ENCODE measurements around the gene SERPINB8. TPM values are rescaled to one million over a fixed set of nuclear protein-coding genes. Genes with fewer than 3 reads are reported as not detected.

Gene SERPINB8
- total and polyA plus RNA-seq, 9 of the 15 experiments (the other 6 are each of a cell fraction or from before 2014, with no cell fraction given) = 0.05 to 0.19 (median 0.09) TPM

- TF ChIP-seq, protein P1, sequence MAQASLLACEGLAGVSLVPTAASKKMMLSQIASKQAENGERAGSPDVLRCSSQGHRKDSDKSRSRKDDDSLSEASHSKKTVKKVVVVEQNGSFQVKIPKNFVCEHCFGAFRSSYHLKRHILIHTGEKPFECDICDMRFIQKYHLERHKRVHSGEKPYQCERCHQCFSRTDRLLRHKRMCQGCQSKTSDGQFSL (CRISPR knock-in tag; IDR thresholded peaks at IDR 0.05) = no peak
- TF ChIP-seq, protein P1 (tag; IDR thresholded peaks at IDR 0.05) = no peak
- TF ChIP-seq, protein P2, sequence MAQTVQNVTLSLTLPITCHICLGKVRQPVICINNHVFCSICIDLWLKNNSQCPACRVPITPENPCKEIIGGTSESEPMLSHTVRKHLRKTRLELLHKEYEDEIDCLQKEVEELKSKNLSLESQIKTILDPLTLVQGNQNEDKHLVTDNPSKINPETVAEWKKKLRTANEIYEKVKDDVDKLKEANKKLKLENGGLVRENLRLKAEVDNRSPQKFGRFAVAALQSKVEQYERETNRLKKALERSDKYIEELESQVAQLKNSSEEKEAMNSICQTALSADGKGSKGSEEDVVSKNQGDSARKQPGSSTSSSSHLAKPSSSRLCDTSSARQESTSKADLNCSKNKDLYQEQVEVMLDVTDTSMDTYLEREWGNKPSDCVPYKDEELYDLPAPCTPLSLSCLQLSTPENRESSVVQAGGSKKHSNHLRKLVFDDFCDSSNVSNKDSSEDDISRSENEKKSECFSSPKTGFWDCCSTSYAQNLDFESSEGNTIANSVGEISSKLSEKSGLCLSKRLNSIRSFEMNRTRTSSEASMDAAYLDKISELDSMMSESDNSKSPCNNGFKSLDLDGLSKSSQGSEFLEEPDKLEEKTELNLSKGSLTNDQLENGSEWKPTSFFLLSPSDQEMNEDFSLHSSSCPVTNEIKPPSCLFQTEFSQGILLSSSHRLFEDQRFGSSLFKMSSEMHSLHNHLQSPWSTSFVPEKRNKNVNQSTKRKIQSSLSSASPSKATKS (CRISPR knock-in tag; IDR thresholded peaks at IDR 0.05) = no peak
- TF ChIP-seq TAF1 (IDR thresholded peaks at IDR 0.05; ENCODE audit: control insufficient read depth, extremely low read depth, insufficient read depth, low read length, severe bottlenecking) (no peak), FOXK2 (conservative IDR thresholded peaks at IDR 0.05 in 1 of 2, IDR thresholded peaks at IDR 0.05 in 1 of 2; ENCODE audit: low read depth in 2 of 2) (no peak), ZNF830 (CRISPR knock-in tag; IDR thresholded peaks at IDR 0.05) (no peak), JUN (IDR thresholded peaks at IDR 0.05; ENCODE audit: borderline replicate concordance, low read depth, low read length) (no peak), JUN (CRISPR knock-in tag; IDR thresholded peaks at IDR 0.05; ENCODE audit: borderline replicate concordance) (no peak)
- TF ChIP-seq, protein P3, sequence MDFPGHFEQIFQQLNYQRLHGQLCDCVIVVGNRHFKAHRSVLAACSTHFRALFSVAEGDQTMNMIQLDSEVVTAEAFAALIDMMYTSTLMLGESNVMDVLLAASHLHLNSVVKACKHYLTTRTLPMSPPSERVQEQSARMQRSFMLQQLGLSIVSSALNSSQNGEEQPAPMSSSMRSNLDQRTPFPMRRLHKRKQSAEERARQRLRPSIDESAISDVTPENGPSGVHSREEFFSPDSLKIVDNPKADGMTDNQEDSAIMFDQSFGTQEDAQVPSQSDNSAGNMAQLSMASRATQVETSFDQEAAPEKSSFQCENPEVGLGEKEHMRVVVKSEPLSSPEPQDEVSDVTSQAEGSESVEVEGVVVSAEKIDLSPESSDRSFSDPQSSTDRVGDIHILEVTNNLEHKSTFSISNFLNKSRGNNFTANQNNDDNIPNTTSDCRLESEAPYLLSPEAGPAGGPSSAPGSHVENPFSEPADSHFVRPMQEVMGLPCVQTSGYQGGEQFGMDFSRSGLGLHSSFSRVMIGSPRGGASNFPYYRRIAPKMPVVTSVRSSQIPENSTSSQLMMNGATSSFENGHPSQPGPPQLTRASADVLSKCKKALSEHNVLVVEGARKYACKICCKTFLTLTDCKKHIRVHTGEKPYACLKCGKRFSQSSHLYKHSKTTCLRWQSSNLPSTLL (IDR thresholded peaks at IDR 0.05) = no peak
Measured at GRCh38 chr18:63975628-63976027, 5.7 kb downstream of the SERPINB8 start (continued).
